HepG2 (cell line): Measurements from ENCODE around the gene VAPB. TPM values are rescaled to one million over a fixed set of nuclear protein-coding genes. Genes with fewer than 3 reads are reported as not detected.
A peak's percentile ranks its signal among the peaks of the same experiment; 100 is the strongest.

Experiments used
- ATAC-seq: fragments of 200-7000 bp; cut with Tn5 transposase; 3 replicates; pipeline ENCODE4 v1.9.1; 2020; ENCODE audit warnings: mild to moderate bottlenecking, moderate library complexity
- BruUV-seq: library from RNA; stranded (reverse); fragments of 400-500 nt; replicated peaks from 2 replicates; lab custom pipeline; 2021; lab: Mats Ljungman, UMichigan
- CTCF ChIA-PET: fragments of 300-600 bp; formaldehyde crosslinking; extraction: SDS; loops from one replicate; lab custom pipeline; 2021; ENCODE audit warnings: low total read pairs, inconsistent platforms, low intra/inter-chr PET ratio; lab: Yijun Ruan, JAX
- POLR2A ChIA-PET: fragments of 350-600 bp; sonication (Branson Sonifier 250); formaldehyde crosslinking; loops from one replicate; lab custom pipeline; 2020; ENCODE audit warnings: antibody characterized with exemption, inconsistent platforms; lab: Yijun Ruan, JAX
- DNase-seq: peaks from one replicate; pipeline ENCODE4 v3.0.0-alpha.2; 2015; ENCODE audit warnings: low spot score
- FAIRE-seq: peaks from 3 replicates; lab custom pipeline; 2011; peaks lifted over from hg19 to GRCh38; lab: Jason Lieb, UNC
- H2AFZ ChIP-seq: one replicate; pipeline ENCODE4 v1.6.1; 2011; ENCODE audit warnings: low read length, inconsistent platforms
- H3K27ac ChIP-seq: fragments of 300-600 bp; 3 replicates; pipeline ENCODE4 v1.8.0; 2011; ENCODE audit warnings: mixed run types, mild to moderate bottlenecking, mixed read lengths, low read length, inconsistent platforms; ENCODE audit not compliant: insufficient read depth; ENCODE audit errors: extremely low read length
- H3K27me3 ChIP-seq, 2 experiments: fragments of 200-600 bp in 1 of 2; 2 replicates in 1 of 2; 3 replicates in 1 of 2; pipeline versions ENCODE4 v1.6.0 to v1.8.0; 2011; ENCODE audit warnings: low read length in 2 of 2, mild to moderate bottlenecking in 2 of 2, moderate library complexity in 2 of 2, inconsistent platforms in 1 of 2; ENCODE audit not compliant: insufficient read depth in 2 of 2, control insufficient read depth in 1 of 2
- H3K36me3 ChIP-seq, 2 experiments: fragments of 200-600 bp in 1 of 2; replicated peaks in 1 of 2; 2 replicates in 1 of 2; 3 replicates in 1 of 2; pipeline versions ENCODE4 v1.5.1 to v1.8.0; 2011; ENCODE audit warnings: low read length in 2 of 2, inconsistent platforms in 1 of 2; ENCODE audit not compliant: insufficient read depth in 2 of 2, control insufficient read depth in 1 of 2
- H3K4me1 ChIP-seq: 2 replicates; pipeline ENCODE4 v1.5.1; 2012; ENCODE audit warnings: low read length, inconsistent platforms; ENCODE audit not compliant: insufficient read depth
- H3K4me2 ChIP-seq: 2 replicates; pipeline ENCODE4 v1.6.0; 2011; ENCODE audit warnings: low read depth, low read length, inconsistent platforms
- H3K4me3 ChIP-seq, 3 experiments: fragments of 200-600 bp in 1 of 3; sonication (generic), shearing (Covaris generic) in 1 of 3; replicated peaks in 1 of 3; 2 replicates each; pipeline ENCODE4 v1.5.1; 2011 to 2016; ENCODE audit warnings: low read length in 3 of 3, inconsistent platforms in 2 of 3, low read depth in 2 of 3, mild to moderate bottlenecking in 2 of 3, control low read depth in 1 of 3, mixed read lengths in 1 of 3; ENCODE audit not compliant: insufficient read depth in 1 of 3
- H3K79me2 ChIP-seq: one replicate; pipeline ENCODE4 v1.6.1; 2011; ENCODE audit warnings: low read length, inconsistent platforms; ENCODE audit not compliant: insufficient read depth
- H3K9ac ChIP-seq: 2 replicates; pipeline ENCODE4 v1.6.0; 2011; ENCODE audit warnings: mild to moderate bottlenecking, low read depth, low read length, inconsistent platforms; ENCODE audit not compliant: insufficient read depth
- H3K9me3 ChIP-seq: 2 replicates; pipeline ENCODE4 v1.5.1; 2012; ENCODE audit warnings: mild to moderate bottlenecking, low read length
- H4K20me1 ChIP-seq: 2 replicates; pipeline ENCODE4 v1.6.0; 2011; ENCODE audit warnings: inconsistent platforms, mild to moderate bottlenecking, low read length, moderate library complexity; ENCODE audit not compliant: insufficient read depth
- ATF7 ChIP-seq, 2 experiments: fragments of 450-650 bp in 1 of 2; sonication (generic) in 1 of 2; formaldehyde crosslinking in 1 of 2; IDR thresholded peaks; 2 replicates each; pipeline versions ENCODE4 v1.4.0 to v1.6.1; 2016 to 2020; ENCODE audit warnings: antibody characterized with exemption in 1 of 2, mild to moderate bottlenecking in 1 of 2, missing genetic modification reagents in 1 of 2
- CREB1 ChIP-seq, 2 experiments: fragments of 450-650 bp in 1 of 2; IDR thresholded peaks; 2 replicates each; pipeline ENCODE4 v1.6.1; 2016 to 2017; ENCODE audit warnings: control low read depth in 1 of 2, mild to moderate bottlenecking in 1 of 2, missing compliant biosample characterization in 1 of 2, missing genetic modification characterization in 1 of 2
- GATAD1 ChIP-seq: IDR thresholded peaks from 2 replicates; pipeline ENCODE4 v1.6.1; 2016; ENCODE audit warnings: missing genetic modification reagents, missing compliant biosample characterization
- IRF2 ChIP-seq: IDR thresholded peaks from 2 replicates; pipeline ENCODE4 v1.6.1; 2018; ENCODE audit warnings: missing genetic modification reagents, missing compliant biosample characterization
- JUNB ChIP-seq: sonication (generic); formaldehyde crosslinking; IDR thresholded peaks from 2 replicates; pipeline ENCODE4 v1.8.0; 2022; ENCODE audit warnings: missing genetic modification reagents, mild to moderate bottlenecking, borderline replicate concordance
- MAF1 ChIP-seq: sonication (generic); formaldehyde crosslinking; IDR thresholded peaks from 2 replicates; pipeline ENCODE4 v1.5.0; 2020; ENCODE audit warnings: missing genetic modification reagents, borderline replicate concordance
- PRPF4 ChIP-seq: fragments of 200-400 bp; formaldehyde crosslinking; IDR thresholded peaks from 2 replicates; pipeline ENCODE4 v1.6.1; 2016; ENCODE audit warnings: low read length, low read depth; ENCODE audit not compliant: poor library complexity, severe bottlenecking
- TGIF2 ChIP-seq: IDR thresholded peaks from 2 replicates; pipeline ENCODE4 v1.6.1; 2016; ENCODE audit warnings: control low read depth, missing compliant biosample characterization
- ZBTB25 ChIP-seq: IDR thresholded peaks from 2 replicates; pipeline ENCODE4 v1.6.1; 2018; ENCODE audit warnings: missing genetic modification reagents
- ZFAT ChIP-seq: sonication (generic); formaldehyde crosslinking; conservative IDR thresholded peaks from 2 replicates; pipeline ENCODE4 v1.8.1; 2023; ENCODE audit warnings: missing genetic modification reagents, inconsistent platforms
- ZNF24 ChIP-seq: fragments of 450-650 bp; IDR thresholded peaks from 2 replicates; pipeline ENCODE4 v1.6.1; 2017; ENCODE audit warnings: antibody characterized with exemption, mild to moderate bottlenecking
- ZSCAN25 ChIP-seq: sonication (generic); formaldehyde crosslinking; IDR thresholded peaks from 2 replicates; pipeline ENCODE4 v1.8.0; 2022; ENCODE audit warnings: mild to moderate bottlenecking, missing genetic modification reagents
- WGBS: methylation state at CpG from one replicate; pipeline ENCODE4 v1.1.6; 2017; ENCODE audit warnings: low lambda C conversion rate; 5-methylcytosine and 5-hydroxymethylcytosine counted together
- in situ Hi-C: cut with HindIII; loops from 2 replicates; pipeline ENCODE4 v1.10.0; 2017; ENCODE audit warnings: low pct_unique_long_range_greater_than_20kb; ENCODE audit not compliant: extremely low pct_ligation_motif_present
- intact Hi-C: fragments of 100-400 bp; cut with micrococcal nuclease; formaldehyde crosslinking; loops from one replicate; pipeline ENCODE4 v1.10.0; 2022; ENCODE audit not compliant: unreplicated experiment
- polyA plus RNA-seq, 8 experiments: library from polyadenylated mRNA; depleted of rRNA in 3 of 8; stranded (reverse) in 7 of 8; unstranded in 1 of 8; fragments of >200 nt; fragmentation: Illumina TruSeq in 4 of 8; extraction: Trizol in 4 of 8; gene quantifications; 2 replicates each; pipeline versions ENCODE4 v1.2.1 to v1.2.3, GENCODE V29; 2011 to 2016; ENCODE audit warnings: low read depth in 4 of 8, missing spikeins in 1 of 8, mixed read lengths in 1 of 8; ENCODE audit not compliant: insufficient read depth in 1 of 8
- total RNA-seq, 5 experiments: library from RNA; depleted of rRNA; stranded (reverse); fragments of >200 nt; fragmentation: Illumina TruSeq; extraction: Trizol; gene quantifications; 2 replicates each; pipeline ENCODE4 v1.2.3, GENCODE V29; 2016; ENCODE audit warnings: low read depth in 1 of 5

VAPB gene
- total and polyA plus RNA-seq, 2 of the 13 experiments (the other 11 are each of a cell fraction or from before 2014, with no cell fraction given) = 18.6 to 48.5 TPM

DNA sequence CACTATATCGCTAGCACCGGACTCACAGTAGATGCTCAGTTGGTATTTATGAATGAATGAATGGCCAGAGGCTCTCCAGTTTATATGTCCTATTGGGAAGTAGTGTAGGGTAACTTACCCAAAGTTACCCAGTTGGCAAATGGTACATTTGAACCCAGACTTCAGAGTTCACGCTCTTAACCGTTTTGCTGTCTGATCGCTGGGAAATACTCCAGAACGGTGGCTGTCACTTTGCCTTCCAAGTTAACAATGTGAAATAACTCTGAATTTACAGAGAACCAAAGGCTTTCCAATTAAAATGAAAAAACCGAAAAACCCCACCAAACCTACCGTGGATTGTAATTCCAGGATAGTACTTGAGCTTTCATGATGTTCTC is 1.6 kb downstream of the VAPB start:
- WGBS = 97% methylated on average over 8 of the region's 8 CpGs
- H2AFZ ChIP-seq = no peak overlapping the region
- peak overlapping the region in 1 of 3 experiments; percentile 88; a peak in 3 of 6 replicates for H3K4me3 ChIP-seq
- TF ChIP-seq IRF2 (no peak), ZSCAN25 (CRISPR knock-in tag) (no peak), ZNF24 (no peak), GATAD1 (0 out of 2 replicates have a peak, but pooled peaks have one; percentile 2), MAF1 (CRISPR knock-in tag) (no peak), ZBTB25 (CRISPR knock-in tag) (no peak), PRPF4 (peak; percentile 75), JUNB (CRISPR knock-in tag) (no peak)
- peak overlapping the region; percentile 95; the same call in 1 of the 2 replicates for H3K9ac ChIP-seq
- no peak for DNase-seq
- intact Hi-C loops = no loop called here
- no peaks in the 10 kb centered on the region for H3K9me3 ChIP-seq
- H3K4me2 ChIP-seq = peak overlapping the region; percentile 98
- H3K27me3 ChIP-seq = no peaks in the 10 kb centered on the region
- POLR2A ChIA-PET = interaction anchor here (0.6 kb wide), 1 partner anchor 262 kb away, joined by 3 read pairs; no protein-coding TSS in a partner anchor
- in situ Hi-C loops = no loop called here
- H3K36me3 ChIP-seq = peaks cover 4 to 16% of the 10 kb centered on the region in 2 experiments; a peak in 4 of 5 replicates
- H3K27ac ChIP-seq = no peak overlapping the region
- BruUV-seq = TSS peak; percentile 56
- peaks cover 20% of the 10 kb centered on the region for H4K20me1 ChIP-seq
- peaks cover 60% of the 10 kb centered on the region for H3K4me1 ChIP-seq
- CTCF ChIA-PET = no interaction called here
- FAIRE-seq = no peak
- ATAC-seq = no peak
- peaks cover 62% of the 10 kb centered on the region for H3K79me2 ChIP-seq

DNA sequence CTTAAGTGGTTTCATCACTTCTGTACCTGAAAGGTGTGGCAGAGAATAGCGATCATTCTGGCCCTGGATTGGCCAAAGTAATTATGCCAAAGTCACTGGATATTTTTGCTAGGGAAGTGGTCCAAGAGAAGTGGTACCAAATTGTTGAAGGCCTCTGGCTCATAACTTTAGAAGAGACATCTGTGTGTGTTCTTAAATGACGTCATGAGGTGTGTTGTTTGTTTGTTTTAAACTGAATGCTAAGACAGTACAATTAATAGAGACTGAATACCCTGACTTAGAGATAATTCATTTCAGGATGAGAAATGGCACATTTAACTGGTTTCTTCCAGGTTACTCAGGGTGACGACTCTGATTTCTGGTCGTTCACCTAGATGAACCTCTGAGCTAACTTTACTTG is 3.3 kb downstream of the VAPB start:
- intact Hi-C loops (no loop called here), in situ Hi-C loops (no loop called here)
- Histone ChIP-seq H3K4me1 (peaks cover 71% of the 10 kb centered on the region), H3K9me3 (no peaks in the 10 kb centered on the region), H3K79me2 (peaks cover 78% of the 10 kb centered on the region), H3K27ac (no peak overlapping the region), H3K27me3 (no peaks in the 10 kb centered on the region), H3K36me3 (peaks cover 4 to 16% of the 10 kb centered on the region in 2 experiments; a peak in 4 of 5 replicates), H2AFZ (no peak overlapping the region), H4K20me1 (peaks cover 32% of the 10 kb centered on the region), H3K9ac (no peak overlapping the region), H3K4me2 (0 out of 2 replicates have a peak overlapping the region, but pooled peaks have one; percentile 22), H3K4me3 (no peak overlapping the region)
- no peak for TF ChIP-seq ZFAT (CRISPR knock-in tag)
- TF ChIP-seq ATF7 (IDR thresholded peaks at IDR 0.05) = peak; percentile 35; the same call in 1 of the 2 replicates
- TF ChIP-seq ATF7 (CRISPR knock-in tag; IDR thresholded peaks at IDR 0.05) = no peak
- 0 out of 2 replicates have a peak, but pooled peaks have one; percentile 17 for TF ChIP-seq CREB1 (IDR thresholded peaks at IDR 0.05)
- TF ChIP-seq CREB1 (CRISPR knock-in tag; IDR thresholded peaks at IDR 0.05) = no peak
- TF ChIP-seq TGIF2 = 0 out of 2 replicates have a peak, but pooled peaks have one; percentile 1
- 95% methylated on average over 4 of the region's 4 CpGs for WGBS
- FAIRE-seq (no peak), ATAC-seq (no peak), DNase-seq (no peak)
- CTCF ChIA-PET = no interaction called here
- BruUV-seq = no TSS peak
- POLR2A ChIA-PET = no interaction called here
